Measurements from ENCODE around the gene PEX1. TPM values are rescaled to one million over a fixed set of nuclear protein-coding genes. Genes with fewer than 3 reads are reported as not detected.

PEX1 gene
- total and polyA plus RNA-seq, 8 donors: 12.4 to 53.9 (median 42.6) TPM

- no peak for ATAC-seq
These were observed 90.3 kb downstream of the PEX1 start for GRCh38 chr7:92437956-92438491.

More at GRCh38 chr7:92437956-92438491, 90.3 kb downstream of the PEX1 start:
- no peaks in the 10 kb centered on the region for H3K9me3 ChIP-seq
- no peaks in the 10 kb centered on the region for H3K36me3 ChIP-seq
- no peak overlapping the region for H3K27ac ChIP-seq
- no peaks in the 10 kb centered on the region for H3K4me1 ChIP-seq
- no peak overlapping the region for H3K4me3 ChIP-seq
- DNase-seq: no peak
- intact Hi-C loops (cut with DNase I): no loop called here
- H3K27me3 ChIP-seq: no peaks in the 10 kb centered on the region
- TF ChIP-seq CTCF (IDR thresholded peaks at IDR 0.05): no peak

Other genes with a start within 250 kb of the PEX1 start
- gene GATAD1, start 81.0 kb downstream of the PEX1 start, total RNA-seq: 10 to 100 TPM; 28.4 to 29.5 TPM
- 10 to 100 TPM; 45.8 to 74.3 (median 62.3) TPM for gene GATAD1, start 81.0 kb downstream of the PEX1 start, polyA plus RNA-seq (ENCODE audit: insufficient read length in 6 of 6)
- gene ERVW-1, start 50.6 kb downstream of the PEX1 start, total RNA-seq: not detected
- gene ERVW-1, start 50.6 kb downstream of the PEX1 start, polyA plus RNA-seq (ENCODE audit: insufficient read length in 6 of 6): 1 to 10 TPM; 1.2 to 2.6 (median 2.1) TPM
- gene RBM48, start 275 bp upstream of the PEX1 start, total RNA-seq: 10 to 100 TPM; 10.6 to 11.1 TPM
- 10 to 100 TPM; 17.2 to 20.0 (median 18.7) TPM for gene RBM48, start 275 bp upstream of the PEX1 start, polyA plus RNA-seq (ENCODE audit: insufficient read length in 6 of 6)
- gene FAM133B, start 61.9 kb upstream of the PEX1 start, total RNA-seq: 10 to 100 TPM; 17.2 to 22.3 TPM
- 10 to 100 TPM; 47.7 to 62.4 (median 56.5) TPM for gene FAM133B, start 61.9 kb upstream of the PEX1 start, polyA plus RNA-seq (ENCODE audit: insufficient read length in 6 of 6)